ENCODE data around the gene SLC35F1.

- TF ChIP-seq POLR2A (IDR thresholded peaks at IDR 0.05), result no peak
- TF ChIP-seq CTCF (IDR thresholded peaks at IDR 0.05), result no peak
Observed at GRCh38 chr6:117974914-117975627, 68.0 kb downstream of the SLC35F1 start.
